Measurements from ENCODE around the gene SFXN5. TPM values are rescaled to one million over a fixed set of nuclear protein-coding genes. Genes with fewer than 3 reads are reported as not detected.

SFXN5 gene
- total RNA-seq, 1 donor from 2014 or later: 9.8 TPM

DNA sequence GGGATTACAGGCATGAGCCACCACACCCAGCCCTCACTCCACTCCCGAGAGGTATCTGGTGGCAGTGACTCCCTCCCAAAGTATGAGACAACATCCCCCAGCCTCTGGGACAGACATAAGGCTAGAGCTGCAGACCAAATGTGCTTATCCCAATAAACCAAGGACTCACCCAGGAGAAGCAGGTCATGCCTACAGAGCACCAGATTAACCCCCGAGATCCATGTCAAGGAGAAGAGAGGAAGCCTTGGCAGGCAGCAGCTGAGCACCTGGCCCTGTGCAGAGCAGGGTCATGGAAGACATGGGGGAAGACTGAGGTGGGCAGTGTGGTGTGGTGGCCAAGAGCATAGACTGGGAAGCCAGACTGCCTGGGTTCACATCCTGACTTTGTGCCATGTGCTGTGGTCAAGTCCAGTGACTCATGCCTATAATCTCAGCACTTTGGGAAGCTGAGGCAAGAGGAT, 34.0 kb upstream of the SFXN5 start:
- Histone ChIP-seq H3K4me1 (peaks cover 74% of the 10 kb centered on the region), H3K27me3 (no peaks in the 10 kb centered on the region), H3K4me3 (no peak overlapping the region), H3K27ac (no peak overlapping the region), H3K9me3 (no peaks in the 10 kb centered on the region), H3K36me3 (no peaks in the 10 kb centered on the region)
- intact Hi-C loops (cut with DNase I): no loop called here
- TF ChIP-seq POLR2A (IDR thresholded peaks at IDR 0.05) (no peak), CTCF (IDR thresholded peaks at IDR 0.05) (no peak), POLR2AphosphoS5 (IDR thresholded peaks at IDR 0.05; ENCODE audit: insufficient read depth in 1 of 2, low read depth in 1 of 2) (no peak)
- no peak for DNase-seq (ENCODE audit: extremely low spot score in 2 of 2)

GRCh38 chr2:73104933-73105332, 33.4 kb upstream of the SFXN5 start:
- intact Hi-C loops (cut with DNase I): no loop called here
- no peak overlapping the region for H3K27ac ChIP-seq
- H3K36me3 ChIP-seq: no peaks in the 10 kb centered on the region
- DNase-seq (ENCODE audit: extremely low spot score in 2 of 2): no peak
- no peaks in the 10 kb centered on the region for H3K9me3 ChIP-seq
- peaks cover 69% of the 10 kb centered on the region for H3K4me1 ChIP-seq
- no peaks in the 10 kb centered on the region for H3K27me3 ChIP-seq
- TF ChIP-seq CTCF (IDR thresholded peaks at IDR 0.05): no peak
- no peak for TF ChIP-seq POLR2AphosphoS5 (IDR thresholded peaks at IDR 0.05; ENCODE audit: insufficient read depth in 1 of 2, low read depth in 1 of 2)
- no peak for TF ChIP-seq POLR2A (IDR thresholded peaks at IDR 0.05)
- no peak overlapping the region for H3K4me3 ChIP-seq

- DNase-seq (ENCODE audit: extremely low spot score in 2 of 2): no peak
- no peak for TF ChIP-seq CTCF (IDR thresholded peaks at IDR 0.05)
- TF ChIP-seq POLR2AphosphoS5 (IDR thresholded peaks at IDR 0.05; ENCODE audit: insufficient read depth in 1 of 2, low read depth in 1 of 2): no peak
- Histone ChIP-seq H3K4me3 (no peak overlapping the region), H3K27me3 (no peaks in the 10 kb centered on the region), H3K9me3 (no peaks in the 10 kb centered on the region), H3K4me1 (peaks cover 59% of the 10 kb centered on the region), H3K36me3 (no peaks in the 10 kb centered on the region), H3K27ac (no peak overlapping the region)
- intact Hi-C loops (cut with DNase I): no loop called here
These were observed 31.6 kb upstream of the SFXN5 start for GRCh38 chr2:73103018-73103542.

DNA sequence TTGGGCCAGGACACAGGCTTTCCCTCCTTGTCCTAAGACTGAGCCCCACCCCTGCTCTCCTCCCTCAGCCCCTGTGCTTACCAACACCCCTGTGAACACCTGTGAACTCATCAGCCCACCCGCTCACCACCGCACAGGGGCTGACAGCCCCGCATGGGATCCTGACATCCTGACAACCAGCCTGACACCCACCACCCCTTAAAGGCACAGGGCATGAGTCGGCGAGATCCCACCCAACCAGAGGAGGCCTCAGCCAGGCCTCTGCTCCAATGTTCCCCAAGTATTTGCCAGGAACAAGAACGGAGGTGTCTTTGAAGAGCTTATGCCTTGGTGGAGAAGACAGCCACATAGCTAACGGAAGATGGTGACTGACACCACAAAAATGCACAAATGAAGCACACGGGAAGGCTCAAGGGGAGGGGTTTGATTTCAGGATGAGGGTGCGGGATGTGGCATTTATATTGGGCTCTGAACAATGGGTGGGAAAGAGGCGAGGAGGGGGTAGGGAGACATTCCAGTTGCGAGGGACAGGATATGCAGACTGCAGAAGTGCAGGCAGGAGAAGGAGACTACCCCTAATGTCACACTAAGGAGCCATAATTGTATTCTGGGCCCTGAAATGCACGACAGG, 30.2 kb upstream of the SFXN5 start:
- no peak for DNase-seq (ENCODE audit: extremely low spot score in 2 of 2)
- Histone ChIP-seq H3K4me3 (no peak overlapping the region), H3K36me3 (no peaks in the 10 kb centered on the region), H3K27ac (no peak overlapping the region), H3K27me3 (no peaks in the 10 kb centered on the region), H3K9me3 (no peaks in the 10 kb centered on the region), H3K4me1 (peaks cover 46% of the 10 kb centered on the region)
- intact Hi-C loops (cut with DNase I): no loop called here
- no peak for TF ChIP-seq CTCF (IDR thresholded peaks at IDR 0.05)
- no peak for TF ChIP-seq POLR2AphosphoS5 (IDR thresholded peaks at IDR 0.05; ENCODE audit: insufficient read depth in 1 of 2, low read depth in 1 of 2)
- TF ChIP-seq POLR2A (IDR thresholded peaks at IDR 0.05): no peak

GRCh38 chr2:73100956-73101355, 29.4 kb upstream of the SFXN5 start:
- intact Hi-C loops (cut with DNase I): no loop called here
- Histone ChIP-seq H3K27ac (no peak overlapping the region), H3K36me3 (no peaks in the 10 kb centered on the region), H3K4me1 (peaks cover 38% of the 10 kb centered on the region), H3K27me3 (no peaks in the 10 kb centered on the region), H3K4me3 (no peak overlapping the region), H3K9me3 (no peaks in the 10 kb centered on the region)
- no peak for TF ChIP-seq CTCF (IDR thresholded peaks at IDR 0.05)
- TF ChIP-seq POLR2AphosphoS5 (IDR thresholded peaks at IDR 0.05; ENCODE audit: insufficient read depth in 1 of 2, low read depth in 1 of 2): no peak
- no peak for TF ChIP-seq POLR2A (IDR thresholded peaks at IDR 0.05)
- no peak for DNase-seq (ENCODE audit: extremely low spot score in 2 of 2)

Data from vagina (tissue), 2 donors.